ENCODE measurements around the gene TMPRSS9.

DNA sequence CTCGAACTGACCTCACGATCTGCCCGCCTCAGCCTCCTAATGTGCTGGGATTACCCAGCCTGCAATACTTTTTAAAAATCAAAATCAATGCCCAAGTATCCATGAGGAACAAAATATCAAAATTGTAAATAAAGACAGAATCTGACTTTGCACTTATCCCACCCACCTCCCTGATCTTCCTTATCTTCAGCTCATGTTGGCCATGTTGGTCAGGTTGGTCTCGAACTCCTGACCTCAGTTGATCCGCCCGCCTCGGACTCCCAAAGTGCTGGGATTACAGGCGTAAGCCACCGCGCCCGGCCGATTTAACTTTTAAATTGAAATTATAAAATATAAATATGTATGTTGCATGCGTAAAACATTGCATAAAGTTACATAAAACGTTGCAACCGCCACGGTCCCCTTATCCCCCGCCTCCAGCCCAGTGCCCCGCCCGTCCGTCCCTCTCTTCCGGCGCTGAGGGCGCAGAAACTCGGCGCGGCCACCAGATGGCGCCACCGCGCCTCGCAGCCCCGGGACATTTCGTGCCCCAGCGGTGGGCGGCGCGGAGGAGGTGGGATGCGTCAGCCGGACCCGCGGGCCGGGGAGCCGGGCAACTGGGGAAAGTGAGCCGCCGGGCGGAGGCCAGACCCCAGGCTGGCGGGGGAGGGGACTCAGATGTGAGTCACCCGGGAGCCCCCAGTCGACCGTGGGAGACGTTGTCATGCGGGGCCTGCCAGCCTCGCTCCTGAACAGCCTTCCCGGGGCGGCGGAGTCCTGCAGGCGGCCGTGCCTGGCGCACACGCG, 114.4 kb downstream of the TMPRSS9 start:
- TF ChIP-seq RAD21 (conservative IDR thresholded peaks at IDR 0.05) (peak; percentile 95), EP300 (conservative IDR thresholded peaks at IDR 0.05; ENCODE audit: poor library complexity, severe bottlenecking) (no peak)
- TF ChIP-seq, protein P1, sequence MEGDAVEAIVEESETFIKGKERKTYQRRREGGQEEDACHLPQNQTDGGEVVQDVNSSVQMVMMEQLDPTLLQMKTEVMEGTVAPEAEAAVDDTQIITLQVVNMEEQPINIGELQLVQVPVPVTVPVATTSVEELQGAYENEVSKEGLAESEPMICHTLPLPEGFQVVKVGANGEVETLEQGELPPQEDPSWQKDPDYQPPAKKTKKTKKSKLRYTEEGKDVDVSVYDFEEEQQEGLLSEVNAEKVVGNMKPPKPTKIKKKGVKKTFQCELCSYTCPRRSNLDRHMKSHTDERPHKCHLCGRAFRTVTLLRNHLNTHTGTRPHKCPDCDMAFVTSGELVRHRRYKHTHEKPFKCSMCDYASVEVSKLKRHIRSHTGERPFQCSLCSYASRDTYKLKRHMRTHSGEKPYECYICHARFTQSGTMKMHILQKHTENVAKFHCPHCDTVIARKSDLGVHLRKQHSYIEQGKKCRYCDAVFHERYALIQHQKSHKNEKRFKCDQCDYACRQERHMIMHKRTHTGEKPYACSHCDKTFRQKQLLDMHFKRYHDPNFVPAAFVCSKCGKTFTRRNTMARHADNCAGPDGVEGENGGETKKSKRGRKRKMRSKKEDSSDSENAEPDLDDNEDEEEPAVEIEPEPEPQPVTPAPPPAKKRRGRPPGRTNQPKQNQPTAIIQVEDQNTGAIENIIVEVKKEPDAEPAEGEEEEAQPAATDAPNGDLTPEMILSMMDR (IDR thresholded peaks at IDR 0.05; ENCODE audit: poor library complexity, severe bottlenecking): peak; percentile 97
- TF ChIP-seq, protein P2, sequence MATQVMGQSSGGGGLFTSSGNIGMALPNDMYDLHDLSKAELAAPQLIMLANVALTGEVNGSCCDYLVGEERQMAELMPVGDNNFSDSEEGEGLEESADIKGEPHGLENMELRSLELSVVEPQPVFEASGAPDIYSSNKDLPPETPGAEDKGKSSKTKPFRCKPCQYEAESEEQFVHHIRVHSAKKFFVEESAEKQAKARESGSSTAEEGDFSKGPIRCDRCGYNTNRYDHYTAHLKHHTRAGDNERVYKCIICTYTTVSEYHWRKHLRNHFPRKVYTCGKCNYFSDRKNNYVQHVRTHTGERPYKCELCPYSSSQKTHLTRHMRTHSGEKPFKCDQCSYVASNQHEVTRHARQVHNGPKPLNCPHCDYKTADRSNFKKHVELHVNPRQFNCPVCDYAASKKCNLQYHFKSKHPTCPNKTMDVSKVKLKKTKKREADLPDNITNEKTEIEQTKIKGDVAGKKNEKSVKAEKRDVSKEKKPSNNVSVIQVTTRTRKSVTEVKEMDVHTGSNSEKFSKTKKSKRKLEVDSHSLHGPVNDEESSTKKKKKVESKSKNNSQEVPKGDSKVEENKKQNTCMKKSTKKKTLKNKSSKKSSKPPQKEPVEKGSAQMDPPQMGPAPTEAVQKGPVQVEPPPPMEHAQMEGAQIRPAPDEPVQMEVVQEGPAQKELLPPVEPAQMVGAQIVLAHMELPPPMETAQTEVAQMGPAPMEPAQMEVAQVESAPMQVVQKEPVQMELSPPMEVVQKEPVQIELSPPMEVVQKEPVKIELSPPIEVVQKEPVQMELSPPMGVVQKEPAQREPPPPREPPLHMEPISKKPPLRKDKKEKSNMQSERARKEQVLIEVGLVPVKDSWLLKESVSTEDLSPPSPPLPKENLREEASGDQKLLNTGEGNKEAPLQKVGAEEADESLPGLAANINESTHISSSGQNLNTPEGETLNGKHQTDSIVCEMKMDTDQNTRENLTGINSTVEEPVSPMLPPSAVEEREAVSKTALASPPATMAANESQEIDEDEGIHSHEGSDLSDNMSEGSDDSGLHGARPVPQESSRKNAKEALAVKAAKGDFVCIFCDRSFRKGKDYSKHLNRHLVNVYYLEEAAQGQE (IDR thresholded peaks at IDR 0.05; ENCODE audit: borderline replicate concordance): no peak

All from neural cell (in vitro differentiated cells).